HAP-1 (cell line): ENCODE results near the gene DYRK3.

ENCODE experiments used
- DNase-seq, 2 experiments: peaks; one replicate each; pipeline ENCODE4 v3.0.0-alpha.2; 2016 to 2020; ENCODE audit warnings: low spot score in 2 of 2
- H3K27me3 ChIP-seq: fragments of 250-450 bp; sonication (Bioruptor Pico); 2 replicates; pipeline ENCODE4 v1.5.1; 2020; ENCODE audit warnings: low read depth, mild to moderate bottlenecking, moderate library complexity
- H3K36me3 ChIP-seq: fragments of 250-450 bp; sonication (Bioruptor Pico); replicated peaks from 2 replicates; pipeline ENCODE4 v1.5.1; 2020; ENCODE audit warnings: mild to moderate bottlenecking
- H3K4me1 ChIP-seq: fragments of 250-450 bp; sonication (Bioruptor Pico); 2 replicates; pipeline ENCODE4 v1.5.1; 2020; ENCODE audit warnings: mild to moderate bottlenecking
- H3K4me3 ChIP-seq: fragments of 250-450 bp; sonication (Bioruptor Pico); 2 replicates; pipeline ENCODE4 v1.5.1; 2020; ENCODE audit warnings: mild to moderate bottlenecking, moderate library complexity
- H3K9me3 ChIP-seq: fragments of 250-450 bp; sonication (Bioruptor Pico); 2 replicates; pipeline ENCODE4 v1.5.1; 2020; ENCODE audit warnings: mild to moderate bottlenecking, moderate library complexity
- in situ Hi-C: fragments of 300-500 bp; cut with MboI; formaldehyde crosslinking; loops from 3 replicates; pipeline ENCODE4 v1.14.3; 2020; ENCODE audit warnings: low sequenced_read_pairs, inconsistent platforms, mixed read lengths

DYRK3 gene

DNA sequence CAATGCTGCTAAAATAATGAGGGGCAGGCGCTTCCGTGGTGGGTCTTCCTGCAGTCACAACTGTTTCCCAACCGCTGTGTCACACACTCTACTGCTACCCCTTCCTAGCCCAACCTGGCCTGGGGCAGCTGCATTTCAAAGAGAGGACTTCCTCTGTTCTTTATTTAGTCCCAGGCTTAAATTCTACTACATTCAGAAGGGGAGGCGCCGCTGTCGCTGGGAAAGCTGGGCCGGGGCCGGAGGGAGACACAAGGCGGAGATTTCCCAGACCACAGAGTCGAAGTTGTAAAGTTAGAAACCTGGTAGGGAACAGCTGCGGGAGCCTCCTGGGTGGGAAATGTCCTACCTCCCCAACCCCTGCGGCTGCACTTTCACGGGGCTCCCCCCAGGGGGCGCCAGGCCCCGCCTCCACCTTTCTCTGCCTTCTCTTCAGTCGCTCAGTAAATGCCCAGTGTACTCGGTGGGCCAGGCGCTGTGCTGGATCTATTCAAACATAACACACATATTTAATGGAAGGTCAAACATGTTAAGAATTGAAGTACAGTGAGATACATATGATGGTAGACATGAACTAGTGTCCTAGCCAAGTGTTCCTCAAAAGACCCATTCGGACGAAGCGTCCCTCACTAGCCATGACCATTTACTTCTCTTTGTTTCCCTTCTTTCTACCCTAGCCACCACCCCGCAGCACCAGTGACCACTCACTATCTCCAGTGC is 23.1 kb downstream of the DYRK3 start:
- H3K4me1 ChIP-seq: 0 out of 2 replicates have a peak, but pooled peaks cover 4% of the 10 kb centered on the region
- DNase-seq: peak; percentile 25 to 70
- H3K4me3 ChIP-seq: no peak overlapping the region
- in situ Hi-C loops: no loop called here
- no peaks in the 10 kb centered on the region for H3K9me3 ChIP-seq
- peaks cover 9% of the 10 kb centered on the region for H3K27me3 ChIP-seq
- H3K36me3 ChIP-seq: no peaks in the 10 kb centered on the region

DNA sequence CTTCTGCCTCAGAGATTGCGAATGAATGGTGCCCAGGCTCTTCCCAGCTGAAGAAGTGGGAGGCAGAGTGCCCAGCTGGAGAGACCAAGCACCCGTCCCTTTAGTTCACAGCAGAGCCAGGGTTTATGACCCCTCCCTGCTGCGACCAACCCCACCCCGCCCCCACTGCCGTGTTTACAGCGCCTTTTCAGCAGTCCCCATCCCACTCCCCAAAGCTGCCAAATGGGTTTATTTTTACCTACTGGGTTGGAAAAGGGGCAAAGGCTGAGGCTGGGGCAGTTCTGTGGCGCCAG is 23.6 kb downstream of the DYRK3 start:
- in situ Hi-C loops: no loop called here
- Histone ChIP-seq H3K4me3 (no peak overlapping the region), H3K36me3 (no peaks in the 10 kb centered on the region), H3K27me3 (peaks cover 14% of the 10 kb centered on the region), H3K9me3 (no peaks in the 10 kb centered on the region), H3K4me1 (peaks cover 4% of the 10 kb centered on the region; the same call in 1 of the 2 replicates)
- DNase-seq: no peak

DNA sequence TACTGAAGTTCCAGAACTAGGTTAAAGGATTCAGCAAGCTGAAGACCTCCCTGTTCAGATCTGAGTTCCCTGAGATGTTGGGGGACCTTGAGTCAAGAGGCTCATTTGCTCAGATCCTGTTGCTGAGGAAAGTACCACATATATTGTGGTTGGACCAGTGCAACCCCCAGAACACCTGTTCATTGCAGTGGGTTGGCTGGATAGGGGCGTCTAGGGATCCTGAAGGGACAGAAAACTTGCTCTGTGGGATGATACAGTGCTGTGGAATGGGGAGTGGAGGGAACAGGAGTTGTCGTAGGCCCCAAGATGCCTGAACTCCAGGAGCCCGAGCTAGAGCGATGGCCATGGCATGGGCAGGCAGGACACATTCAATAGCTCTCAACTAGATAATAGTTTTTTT is 24.8 kb downstream of the DYRK3 start:
- DNase-seq: no peak
- no peaks in the 10 kb centered on the region for H3K9me3 ChIP-seq
- in situ Hi-C loops: loop anchor here (5.0 kb wide), 1 partner anchor 173 kb away; no protein-coding TSS in a partner anchor
- peaks cover 24% of the 10 kb centered on the region for H3K27me3 ChIP-seq
- H3K4me1 ChIP-seq: peaks cover 4% of the 10 kb centered on the region; the same call in 1 of the 2 replicates
- H3K36me3 ChIP-seq: no peaks in the 10 kb centered on the region
- no peak overlapping the region for H3K4me3 ChIP-seq

DNA sequence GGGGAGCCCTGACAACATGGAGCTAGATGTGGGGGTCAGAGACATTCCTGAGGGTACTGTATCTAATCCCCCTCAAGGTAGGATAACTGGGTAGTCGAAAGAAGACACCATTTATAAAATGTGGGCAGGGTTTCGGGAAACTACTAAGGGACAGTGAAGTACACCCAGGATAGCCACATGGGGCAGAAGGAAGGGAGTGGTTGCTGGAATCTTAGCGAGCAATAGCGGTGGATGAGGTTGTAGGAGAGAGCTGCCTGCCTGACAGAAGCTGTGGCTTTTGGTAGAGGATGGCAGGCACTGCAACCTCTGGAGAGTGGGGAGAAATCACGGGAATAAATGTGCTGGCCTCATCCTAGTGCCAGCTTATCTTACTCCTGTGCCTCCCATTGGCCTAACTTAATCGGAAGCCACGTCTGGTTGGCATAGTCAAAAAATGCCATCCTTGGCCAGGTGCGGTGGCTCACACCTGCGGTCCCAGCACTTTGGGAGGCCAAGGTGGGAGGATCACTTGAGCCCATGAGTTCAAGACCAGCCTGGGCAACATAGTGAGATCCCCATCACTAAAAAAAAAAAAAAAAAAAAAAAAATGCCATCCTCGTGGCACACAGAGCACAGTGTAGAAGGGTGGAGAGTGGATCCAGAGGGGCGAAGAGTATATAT is 26.0 kb downstream of the DYRK3 start:
- Histone ChIP-seq H3K4me1 (peaks cover 4% of the 10 kb centered on the region; the same call in 1 of the 2 replicates), H3K27me3 (peaks cover 34% of the 10 kb centered on the region), H3K4me3 (no peak overlapping the region), H3K36me3 (no peaks in the 10 kb centered on the region), H3K9me3 (no peaks in the 10 kb centered on the region)
- DNase-seq: no peak
- in situ Hi-C loops: loop anchor here (5.0 kb wide), 1 partner anchor 174 kb away; no protein-coding TSS in a partner anchor

DNA sequence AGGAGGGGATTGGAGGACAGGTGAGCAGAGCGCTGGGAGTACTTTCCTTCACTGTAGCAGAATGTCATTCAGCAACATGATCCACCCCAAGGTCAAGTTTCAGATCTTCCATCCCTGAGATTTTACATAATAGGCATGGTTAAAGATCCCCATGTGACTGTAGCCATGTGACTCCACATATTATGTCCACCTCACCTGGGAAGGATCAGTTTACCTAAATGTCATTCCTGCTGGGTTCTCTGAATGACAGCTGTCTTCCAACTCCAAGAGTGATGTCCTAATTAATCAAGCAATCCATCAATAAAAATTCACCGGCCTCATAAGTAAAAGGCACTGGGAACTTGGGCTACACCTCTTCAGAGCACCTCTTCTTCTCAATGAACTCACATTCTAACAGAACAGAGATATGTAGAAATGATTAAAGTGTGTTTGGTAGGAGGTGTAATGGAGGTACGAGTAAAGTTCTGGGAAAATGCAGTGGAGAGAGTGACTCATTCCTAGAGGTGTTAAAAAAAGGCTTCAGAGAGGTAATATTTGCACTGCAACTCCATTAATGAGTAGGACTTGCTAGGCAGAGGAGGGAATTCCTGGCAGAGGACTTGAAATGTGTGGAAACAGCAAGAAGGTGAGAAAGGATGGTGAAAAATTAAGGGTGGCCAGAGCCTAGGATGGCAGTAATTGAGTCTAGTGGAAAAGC is 27.2 kb downstream of the DYRK3 start:
- Histone ChIP-seq H3K36me3 (no peaks in the 10 kb centered on the region), H3K27me3 (peaks cover 34% of the 10 kb centered on the region), H3K4me1 (peaks cover 4% of the 10 kb centered on the region; the same call in 1 of the 2 replicates), H3K4me3 (no peak overlapping the region), H3K9me3 (no peaks in the 10 kb centered on the region)
- no peak for DNase-seq
- in situ Hi-C loops: loop anchor here (5.0 kb wide), 1 partner anchor 175 kb away; no protein-coding TSS in a partner anchor

DNA sequence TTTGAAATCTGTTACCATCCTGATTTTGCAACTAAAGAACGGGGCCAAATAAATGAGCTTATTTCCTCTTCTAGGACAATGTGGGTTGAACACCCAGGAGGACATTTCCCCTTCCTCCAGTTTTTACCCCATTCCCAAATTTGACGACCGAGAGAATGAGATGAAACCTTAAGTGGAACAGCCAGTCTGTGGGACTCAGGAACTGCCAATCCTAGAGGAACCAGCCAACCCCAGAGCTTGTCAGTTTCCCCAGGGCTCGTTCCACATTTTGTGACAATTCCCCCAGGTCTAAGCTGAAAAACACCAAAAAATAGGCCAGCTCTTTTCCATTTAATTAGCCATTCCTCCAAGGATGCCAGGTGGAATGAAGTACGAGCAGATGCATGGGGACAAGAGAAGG is 28.0 kb downstream of the DYRK3 start:
- DNase-seq: no peak
- H3K4me3 ChIP-seq: no peak overlapping the region
- H3K4me1 ChIP-seq: peaks cover under 1% of the 10 kb centered on the region; the same call in 1 of the 2 replicates
- H3K27me3 ChIP-seq: peaks cover 34% of the 10 kb centered on the region
- H3K36me3 ChIP-seq: no peaks in the 10 kb centered on the region
- H3K9me3 ChIP-seq: no peaks in the 10 kb centered on the region
- in situ Hi-C loops: loop anchor here (5.0 kb wide), 1 partner anchor 176 kb away; no protein-coding TSS in a partner anchor

DNA sequence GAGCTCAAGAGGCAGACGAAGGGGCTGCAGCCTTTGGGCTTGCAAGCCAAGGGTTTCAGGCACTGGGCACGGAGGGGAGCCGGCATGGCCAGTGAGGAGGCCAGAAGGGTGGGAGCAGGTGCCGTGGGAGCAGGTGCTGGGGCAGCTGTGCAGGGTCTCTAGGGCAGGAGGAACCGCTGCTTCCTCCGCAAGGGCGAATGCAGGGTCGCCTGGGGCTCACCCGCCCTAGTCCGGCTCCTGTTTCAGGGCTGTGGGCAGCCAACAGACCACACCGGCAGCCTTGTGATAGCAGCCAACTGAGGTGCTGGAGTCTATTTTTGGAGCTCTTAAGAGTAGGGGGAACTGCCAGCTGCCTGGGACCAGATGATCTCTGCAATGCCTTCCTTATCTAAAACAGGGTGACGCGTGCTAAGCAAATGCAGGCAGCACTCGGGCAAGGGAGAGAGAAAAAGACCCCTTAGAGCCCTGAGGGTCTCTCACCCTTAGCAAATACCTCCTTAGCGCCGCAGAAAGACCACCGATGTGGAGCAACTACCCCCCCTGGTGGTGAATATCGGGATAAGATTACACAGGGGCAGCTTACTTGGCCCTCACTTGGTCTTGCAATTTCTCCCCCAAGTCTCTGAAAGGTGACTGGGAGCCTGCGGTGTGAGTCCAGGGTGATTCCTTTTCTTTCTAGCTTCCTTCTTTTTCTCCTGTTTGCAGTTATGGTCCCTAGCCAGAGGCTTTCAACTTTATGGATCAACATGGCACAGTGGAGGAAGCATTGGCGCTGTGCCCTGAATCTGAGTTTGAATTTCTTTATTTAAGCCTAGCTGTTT is 28.7 kb downstream of the DYRK3 start:
- in situ Hi-C loops: loop anchor here (5.0 kb wide), 1 partner anchor 177 kb away; no protein-coding TSS in a partner anchor
- DNase-seq: peak; percentile 50 to 86
- H3K36me3 ChIP-seq: no peaks in the 10 kb centered on the region
- no peaks in the 10 kb centered on the region; the same call in 1 of the 2 replicates for H3K4me1 ChIP-seq
- H3K4me3 ChIP-seq: peak overlapping the region; percentile 7; the same call in 1 of the 2 replicates
- peaks cover 34% of the 10 kb centered on the region for H3K27me3 ChIP-seq
- no peaks in the 10 kb centered on the region for H3K9me3 ChIP-seq

GRCh38 chr1:206664740-206665139 is 29.4 kb downstream of the DYRK3 start:
- in situ Hi-C loops: loop anchor here (5.0 kb wide), 1 partner anchor 177 kb away; no protein-coding TSS in a partner anchor
- no peak for DNase-seq
- no peak overlapping the region for H3K4me3 ChIP-seq
- no peaks in the 10 kb centered on the region for H3K36me3 ChIP-seq
- H3K4me1 ChIP-seq: no peaks in the 10 kb centered on the region; the same call in 1 of the 2 replicates
- H3K27me3 ChIP-seq: peaks cover 34% of the 10 kb centered on the region
- no peaks in the 10 kb centered on the region for H3K9me3 ChIP-seq

DNA sequence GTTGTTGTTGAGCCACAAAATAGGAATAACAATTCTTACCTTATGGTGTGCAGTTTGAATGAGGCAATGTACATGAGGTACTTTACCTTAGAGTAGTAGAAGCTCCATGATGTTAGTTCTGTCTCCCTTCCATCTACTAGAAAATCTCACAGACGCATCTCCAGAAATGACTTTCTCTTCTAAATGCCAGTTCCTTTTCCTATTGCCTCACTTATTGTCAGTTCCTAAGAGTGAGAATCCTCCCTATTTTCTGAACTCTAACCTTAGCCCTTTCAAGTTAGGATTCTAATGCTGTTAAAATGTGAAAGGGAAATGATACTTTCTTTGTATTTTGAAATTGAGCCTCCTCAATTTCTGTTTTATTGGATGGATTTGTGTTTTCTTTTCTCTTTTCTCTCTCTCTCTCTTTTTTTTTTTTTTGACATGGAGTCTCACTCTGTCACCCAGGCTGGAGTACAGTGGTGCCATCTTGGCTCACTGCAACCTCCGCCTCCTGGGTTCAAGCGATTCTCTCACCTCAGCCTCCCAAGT is 30.8 kb downstream of the DYRK3 start:
- in situ Hi-C loops: no loop called here
- Histone ChIP-seq H3K27me3 (peaks cover 34% of the 10 kb centered on the region), H3K9me3 (no peaks in the 10 kb centered on the region), H3K36me3 (no peaks in the 10 kb centered on the region), H3K4me1 (no peaks in the 10 kb centered on the region; the same call in 1 of the 2 replicates), H3K4me3 (no peak overlapping the region)
- DNase-seq: no peak

DNA sequence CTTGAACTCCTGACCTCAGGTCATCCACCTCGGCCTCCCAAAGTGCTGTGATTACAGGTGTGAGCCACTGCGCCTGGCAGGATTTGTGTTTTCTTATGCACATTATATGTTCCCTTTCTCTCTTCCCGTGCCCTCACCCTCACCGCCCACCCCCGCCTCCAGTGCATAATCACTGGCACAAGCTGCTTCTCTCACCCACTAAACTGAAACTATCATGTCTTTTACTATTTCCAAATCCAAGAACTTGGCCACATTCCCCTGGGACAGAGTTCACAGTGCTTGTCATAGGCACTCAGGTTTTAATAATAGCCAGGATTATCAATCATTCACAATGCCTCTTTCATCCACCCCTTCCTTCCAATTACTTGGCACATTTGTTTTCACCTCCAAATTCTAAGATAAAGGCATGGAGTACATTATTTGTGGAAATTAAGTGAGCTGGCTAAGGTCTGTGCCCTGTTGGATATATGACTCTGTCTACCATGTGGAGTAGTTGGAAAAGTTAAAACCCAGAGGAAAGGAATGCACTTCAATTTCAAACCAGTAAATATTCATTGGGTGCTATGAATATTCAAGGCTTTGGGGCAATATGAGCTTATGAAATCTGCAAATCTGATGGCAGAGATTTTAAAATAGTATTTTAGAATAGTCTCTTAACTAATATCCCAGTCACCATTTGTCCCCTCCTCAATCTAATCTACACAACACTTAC is 31.8 kb downstream of the DYRK3 start:
- H3K27me3 ChIP-seq: peaks cover 34% of the 10 kb centered on the region
- in situ Hi-C loops: no loop called here
- no peak for DNase-seq
- H3K4me3 ChIP-seq: no peak overlapping the region
- H3K9me3 ChIP-seq: no peaks in the 10 kb centered on the region
- no peaks in the 10 kb centered on the region for H3K36me3 ChIP-seq
- peaks cover 1% of the 10 kb centered on the region; the same call in 1 of the 2 replicates for H3K4me1 ChIP-seq

GRCh38 chr1:206668351-206668750 is 33.0 kb downstream of the DYRK3 start:
- H3K27me3 ChIP-seq: peaks cover 25% of the 10 kb centered on the region
- peaks cover 7% of the 10 kb centered on the region; the same call in 1 of the 2 replicates for H3K4me1 ChIP-seq
- no peak overlapping the region for H3K4me3 ChIP-seq
- H3K9me3 ChIP-seq: no peaks in the 10 kb centered on the region
- in situ Hi-C loops: no loop called here
- DNase-seq: no peak
- H3K36me3 ChIP-seq: no peaks in the 10 kb centered on the region

- no peak for DNase-seq
- Histone ChIP-seq H3K27me3 (peaks cover 20% of the 10 kb centered on the region; the same call in 1 of the 2 replicates), H3K4me3 (no peak overlapping the region), H3K9me3 (no peaks in the 10 kb centered on the region), H3K36me3 (no peaks in the 10 kb centered on the region), H3K4me1 (peaks cover 7% of the 10 kb centered on the region; the same call in 1 of the 2 replicates)
- in situ Hi-C loops: no loop called here
Observed at GRCh38 chr1:206668874-206669410, 33.6 kb downstream of the DYRK3 start.
